BJ (cell line): ENCODE measurements around the gene DOC2A. TPM values are rescaled to one million over a fixed set of nuclear protein-coding genes. Genes with fewer than 3 reads are reported as not detected.

ENCODE experiments used
- CTCF ChIA-PET: fragments of 350-600 bp; formaldehyde crosslinking; extraction: SDS; loops from one replicate; lab custom pipeline; 2021; ENCODE audit warnings: antibody characterized with exemption, inconsistent platforms; lab: Yijun Ruan, JAX
- POLR2A ChIA-PET: fragments of 300-600 bp; sonication (Branson Sonifier 250); formaldehyde crosslinking; extraction: SDS; loops from one replicate; lab custom pipeline; 2021; ENCODE audit warnings: antibody characterized with exemption; lab: Charles Lee
- DNase-seq: peaks from one replicate; pipeline ENCODE4 v3.0.0-alpha.2; 2011; ENCODE audit warnings: low read depth
- H3K27me3 ChIP-seq: 2 replicates; pipeline ENCODE4 v1.6.0; 2011; ENCODE audit warnings: low read length; ENCODE audit not compliant: control insufficient read depth, insufficient read depth
- H3K36me3 ChIP-seq: 2 replicates; pipeline ENCODE4 v1.5.1; 2011; ENCODE audit warnings: low read length; ENCODE audit not compliant: control insufficient read depth, insufficient read depth
- H3K4me3 ChIP-seq: 2 replicates; pipeline ENCODE4 v1.5.1; 2011; ENCODE audit warnings: low read depth, mild to moderate bottlenecking, control low read depth, low read length
- CTCF ChIP-seq: IDR thresholded peaks from 2 replicates; pipeline ENCODE4 v1.5.1; 2011; ENCODE audit warnings: low read depth, mild to moderate bottlenecking, control low read depth, inconsistent platforms, low read length, moderate library complexity; ENCODE audit not compliant: insufficient read depth
- polyA plus RNA-seq: library from polyadenylated mRNA; depleted of rRNA; stranded (reverse); fragments of >200 nt; gene quantifications from 2 replicates; pipeline ENCODE4 v1.2.3, GENCODE V29; 2011

The DOC2A gene
- polyA plus RNA-seq, 1 experiment: 0.64 TPM

DNA sequence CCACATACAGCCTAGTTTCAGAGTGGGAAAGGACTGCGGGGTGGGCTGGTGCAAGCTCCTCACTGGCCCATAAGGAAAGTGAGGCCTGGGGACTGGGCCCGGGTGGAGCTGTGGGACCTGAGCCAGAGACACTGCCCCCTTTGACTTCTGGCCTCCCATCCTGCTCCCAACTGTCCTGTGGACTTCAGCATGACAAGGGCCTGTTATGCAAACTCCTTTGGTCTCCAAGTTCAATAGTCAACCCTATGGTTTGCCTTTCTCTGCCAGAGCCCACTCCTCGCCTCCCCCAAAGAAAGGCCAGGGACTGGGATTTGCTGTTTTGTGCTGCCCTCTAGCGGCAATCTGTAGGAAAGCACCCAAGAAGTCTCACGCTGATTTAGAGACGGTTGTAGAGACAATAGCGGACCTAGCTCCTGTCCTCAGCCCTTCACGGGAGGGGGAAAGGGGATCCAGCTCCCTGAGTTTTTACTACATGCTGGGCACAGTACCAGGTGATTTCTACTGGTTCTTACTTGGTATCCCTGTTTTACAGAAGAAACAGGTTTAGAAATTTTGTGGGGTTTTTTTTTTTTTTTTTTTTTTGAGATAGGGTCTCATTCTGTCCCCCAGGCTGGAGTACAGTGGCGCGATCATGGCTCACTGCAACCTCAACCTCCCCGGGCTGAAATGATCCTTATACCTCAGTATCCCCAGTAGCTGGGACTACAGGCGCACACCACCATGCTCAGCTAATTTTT lies 21.4 kb upstream of the DOC2A start:
- no peak for DNase-seq
- CTCF ChIA-PET: interaction anchor here (0.6 to 6.0 kb wide), 34 partner anchors 9 to 376 kb away, joined by 3 to 46 read pairs (median 4); partner anchors contain the start of genes ALDOA, C16orf92, CDIPT and KIF22
- no peaks in the 10 kb centered on the region for H3K36me3 ChIP-seq
- peaks cover 30% of the 10 kb centered on the region for H3K27me3 ChIP-seq
- H3K4me3 ChIP-seq: no peak overlapping the region
- peak; percentile 83 for TF ChIP-seq CTCF
- POLR2A ChIA-PET: no interaction called here

DNA sequence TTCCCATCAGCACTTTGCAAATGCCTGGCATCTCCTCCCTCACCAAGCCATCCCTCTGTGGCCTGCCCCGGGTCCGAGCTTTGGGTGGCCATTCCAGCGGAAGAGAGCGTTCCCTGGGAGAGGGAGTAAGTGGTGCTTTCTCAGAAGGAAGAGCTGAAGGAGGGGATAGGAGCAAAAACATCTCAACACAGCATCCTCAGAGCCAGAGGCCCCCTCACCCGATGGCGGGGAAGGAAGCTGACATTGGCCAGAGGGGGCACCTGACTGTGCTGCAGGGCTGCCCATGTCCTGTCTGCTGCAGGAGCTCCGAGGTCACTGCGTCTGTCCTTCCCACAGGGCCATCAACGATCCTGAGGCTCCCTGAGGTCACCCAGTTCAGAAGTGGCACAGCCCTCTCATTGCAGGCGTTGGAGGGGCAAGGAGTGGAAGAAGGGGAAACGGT lies 20.7 kb upstream of the DOC2A start:
- ChIA-PET CTCF (interaction anchor here (0.6 to 6.0 kb wide), 18 partner anchors 8 to 331 kb away, joined by 3 to 46 read pairs (median 4); partner anchors contain the start of genes C16orf92 and KIF22), POLR2A (no interaction called here)
- TF ChIP-seq CTCF: no peak
- peaks cover 30% of the 10 kb centered on the region for H3K27me3 ChIP-seq
- H3K4me3 ChIP-seq: no peak overlapping the region
- DNase-seq: no peak
- no peaks in the 10 kb centered on the region for H3K36me3 ChIP-seq

GRCh38 chr16:30030841-30031413 lies 20.1 kb upstream of the DOC2A start, which contains the start of gene TLCD3B:
TSS of gene TLCD3B (minus strand) at chr16:30031271. CDS start at chr16:30030527, 744 bp downstream.
- Histone ChIP-seq H3K36me3 (no peaks in the 10 kb centered on the region), H3K4me3 (peak within 1 kb of the TSS; percentile 6), H3K27me3 (peaks cover 30% of the 10 kb centered on the region)
- TF ChIP-seq CTCF: no peak
- ChIA-PET CTCF (interaction anchor here (1.1 to 6.0 kb wide), 12 partner anchors 8 to 331 kb away, joined by 3 to 46 read pairs (median 7); partner anchors contain the start of gene C16orf92), POLR2A (no interaction called here)
- no peak for DNase-seq

- Histone ChIP-seq H3K36me3 (no peaks in the 10 kb centered on the region), H3K4me3 (no peak overlapping the region), H3K27me3 (peaks cover 32% of the 10 kb centered on the region)
- no peak for DNase-seq
- CTCF ChIA-PET: interaction anchor here (1.4 to 6.0 kb wide), 3 partner anchors 13 to 29 kb away, joined by 4 to 46 read pairs (median 29); a partner anchor contains a TSS
- POLR2A ChIA-PET: no interaction called here
- no peak for TF ChIP-seq CTCF
Measured at GRCh38 chr16:30030011-30030685, 19.3 kb upstream of the DOC2A start.
